GM18951 (cell line): ENCODE data around the gene FAM216B.

Experiments
- POLR2A ChIP-seq: IDR thresholded peaks from 4 replicates; pipeline ENCODE4 v1.6.1; 2011; ENCODE audit warnings: mild to moderate bottlenecking; ENCODE audit not compliant: insufficient read length, insufficient read depth; ENCODE audit errors: extremely low read depth
- in situ Hi-C: fragments of 300-500 bp; cut with MboI; formaldehyde crosslinking; loops from one replicate; pipeline ENCODE4 v1.12.0; 2022; ENCODE audit warnings: low sequenced_read_pairs, mixed read lengths, inconsistent platforms; ENCODE audit not compliant: unreplicated experiment

FAM216B gene

GRCh38 chr13:42832341-42833096 lies 51.1 kb downstream of the FAM216B start:
- in situ Hi-C loops = no loop called here
- TF ChIP-seq POLR2A = no peak

- TF ChIP-seq POLR2A = no peak
- in situ Hi-C loops = no loop called here
Observed at GRCh38 chr13:42834946-42835345, 53.6 kb downstream of the FAM216B start.

- no peak for TF ChIP-seq POLR2A
- in situ Hi-C loops = no loop called here
Observed at GRCh38 chr13:42836930-42837690, 55.7 kb downstream of the FAM216B start.
